IMR-90 (cell line): ENCODE measurements around the gene SLC35D1. TPM values are rescaled to one million over a fixed set of nuclear protein-coding genes. Genes with fewer than 3 reads are reported as not detected.

Experiments used
- ATAC-seq: fragments of 200-7000 bp; cut with Tn5 transposase; 2 replicates; pipeline ENCODE4 v1.9.1; 2020; ENCODE audit warnings: low read depth, mild to moderate bottlenecking, moderate library complexity
- BruUV-seq: library from RNA; stranded (reverse); fragments of 400-500 nt; replicated peaks from 2 replicates; lab custom pipeline; 2021; lab: Mats Ljungman, UMichigan
- CTCF ChIA-PET: fragments of 300-600 bp; formaldehyde crosslinking; extraction: SDS; loops from one replicate; lab custom pipeline; 2021; ENCODE audit warnings: antibody characterized with exemption; lab: Yijun Ruan, JAX
- POLR2A ChIA-PET: fragments of 300-600 bp; sonication (Branson Sonifier 250); formaldehyde crosslinking; loops from one replicate; lab custom pipeline; 2022; ENCODE audit warnings: antibody characterized with exemption; ENCODE audit not compliant: unreplicated experiment; lab: Charles Lee
- DNase-seq: peaks from one replicate; pipeline ENCODE4 v3.0.0; 2013
- H2AFZ ChIP-seq: replicated peaks from 2 replicates; pipeline ENCODE3; 2013; ENCODE audit warnings: low read length, mild to moderate bottlenecking; ENCODE audit not compliant: poor library complexity
- H2AK5ac ChIP-seq: 2 replicates; pipeline ENCODE4 v1.6.1; 2013; ENCODE audit warnings: low read depth, low read length, inconsistent platforms
- H2AK9ac ChIP-seq: replicated peaks from 2 replicates; pipeline ENCODE3; 2013; ENCODE audit warnings: mild to moderate bottlenecking, low read depth, low read length, moderate library complexity; ENCODE audit not compliant: poor library complexity
- H2BK120ac ChIP-seq: 2 replicates; pipeline ENCODE4 v1.6.1; 2013; ENCODE audit warnings: low read depth, low read length, inconsistent platforms
- H2BK15ac ChIP-seq: 3 replicates; pipeline ENCODE4 v1.6.1; 2013; ENCODE audit warnings: low read depth, low read length, inconsistent platforms
- H2BK20ac ChIP-seq: 2 replicates; pipeline ENCODE4 v1.6.1; 2013; ENCODE audit warnings: low read depth, mild to moderate bottlenecking, inconsistent platforms, low read length, moderate library complexity
- H2BK5ac ChIP-seq: 2 replicates; pipeline ENCODE4 v1.6.1; 2013; ENCODE audit warnings: mild to moderate bottlenecking, low read depth, low read length, inconsistent platforms; ENCODE audit not compliant: poor library complexity, severe bottlenecking
- H3K14ac ChIP-seq: replicated peaks from 2 replicates; pipeline ENCODE4 v1.6.1; 2013; ENCODE audit warnings: low read depth, low read length, inconsistent platforms
- H3K18ac ChIP-seq: 2 replicates; pipeline ENCODE4 v1.6.1; 2013; ENCODE audit warnings: low read depth, low read length, control low read depth
- H3K23ac ChIP-seq: 2 replicates; pipeline ENCODE4 v1.6.1; 2013; ENCODE audit warnings: low read depth, low read length, inconsistent platforms
- H3K27ac ChIP-seq: 2 replicates; pipeline ENCODE4 v1.5.1; 2013; ENCODE audit warnings: mild to moderate bottlenecking, control low read depth, low read length; ENCODE audit not compliant: insufficient read depth
- H3K27me3 ChIP-seq: 2 replicates; pipeline ENCODE4 v1.6.1; 2013; ENCODE audit warnings: low read length; ENCODE audit not compliant: control insufficient read depth, insufficient read depth
- H3K36me3 ChIP-seq: 2 replicates; pipeline ENCODE4 v1.6.1; 2013; ENCODE audit warnings: low read length, mixed read lengths; ENCODE audit not compliant: control insufficient read depth, insufficient read depth
- H3K4ac ChIP-seq: 2 replicates; pipeline ENCODE4 v1.6.1; 2013; ENCODE audit warnings: low read depth, low read length, inconsistent platforms
- H3K4me1 ChIP-seq: 2 replicates; pipeline ENCODE4 v1.6.1; 2013; ENCODE audit warnings: low read length, mixed read lengths; ENCODE audit not compliant: control insufficient read depth, insufficient read depth
- H3K4me2 ChIP-seq: 2 replicates; pipeline ENCODE4 v1.6.1; 2013; ENCODE audit warnings: low read depth, mild to moderate bottlenecking, control low read depth, low read length, moderate library complexity
- H3K4me3 ChIP-seq: 2 replicates; pipeline ENCODE4 v1.5.1; 2013; ENCODE audit warnings: low read depth, mild to moderate bottlenecking, control low read depth, low read length, moderate library complexity; ENCODE audit not compliant: insufficient read depth
- H3K56ac ChIP-seq: 2 replicates; pipeline ENCODE4 v1.6.1; 2013; ENCODE audit warnings: low read length, inconsistent platforms; ENCODE audit not compliant: insufficient read depth; ENCODE audit errors: extremely low read depth
- H3K79me1 ChIP-seq, 2 experiments: 2 replicates each; pipeline ENCODE4 v1.6.1; 2013; ENCODE audit warnings: low read length in 2 of 2, inconsistent platforms in 1 of 2, low read depth in 1 of 2
- H3K9ac ChIP-seq: 2 replicates; pipeline ENCODE4 v1.6.1; 2013; ENCODE audit warnings: low read depth, low read length, control low read depth
- H3K9me1 ChIP-seq: 2 replicates; pipeline ENCODE4 v1.6.1; 2013; ENCODE audit warnings: low read length, inconsistent platforms; ENCODE audit not compliant: insufficient read depth
- H3K9me3 ChIP-seq: 2 replicates; pipeline ENCODE4 v1.6.1; 2013; ENCODE audit warnings: low read length; ENCODE audit not compliant: control insufficient read depth, insufficient read depth
- H4K20me1 ChIP-seq: 2 replicates; pipeline ENCODE4 v1.6.1; 2013; ENCODE audit warnings: low read length, inconsistent platforms; ENCODE audit not compliant: insufficient read depth
- H4K5ac ChIP-seq: 2 replicates; pipeline ENCODE4 v1.6.1; 2013; ENCODE audit warnings: mild to moderate bottlenecking, low read depth, low read length, control low read depth
- H4K8ac ChIP-seq, 2 experiments: 2 replicates each; pipeline ENCODE4 v1.6.1; 2013; ENCODE audit warnings: low read depth in 2 of 2, low read length in 2 of 2, control low read depth in 1 of 2, inconsistent platforms in 1 of 2
- H4K91ac ChIP-seq: 2 replicates; pipeline ENCODE4 v1.6.1; 2013; ENCODE audit warnings: low read depth, low read length, inconsistent platforms; ENCODE audit not compliant: insufficient read depth
- BHLHE40 ChIP-seq: fragments of 150-350 bp; IDR thresholded peaks from 2 replicates; pipeline ENCODE4 v1.6.1; 2016; ENCODE audit warnings: mild to moderate bottlenecking, low read depth, low read length
- CEBPB ChIP-seq: IDR thresholded peaks from 2 replicates; pipeline ENCODE4 v1.6.1; 2012; ENCODE audit warnings: low read depth, low read length, improper control_type of control experiment
- CHD1 ChIP-seq: IDR thresholded peaks from 2 replicates; pipeline ENCODE4 v1.6.1; 2012; ENCODE audit warnings: low read depth, low read length, improper control_type of control experiment
- FOS ChIP-seq: fragments of 150-350 bp; IDR thresholded peaks from 2 replicates; pipeline ENCODE4 v1.6.1; 2016; ENCODE audit warnings: low read depth, low read length
- SMC3 ChIP-seq: fragments of 150-350 bp; IDR thresholded peaks from 2 replicates; pipeline ENCODE4 v1.6.1; 2016; ENCODE audit warnings: low read depth, mild to moderate bottlenecking, antibody characterized with exemption, low read length, moderate library complexity
- whole genome bisulfite sequencing, 2 experiments: methylation state at CpG; one replicate each; pipeline versions ENCODE4 v1.1.5 to v1.1.7; 2013; ENCODE audit warnings: missing lambda C conversion rate in 2 of 2; ENCODE audit not compliant: insufficient read length in 1 of 2; ENCODE audit errors: extremely low coverage in 2 of 2; 5-methylcytosine and 5-hydroxymethylcytosine counted together
- dilution Hi-C: fragments of 300-500 bp; cut with HindIII; formaldehyde crosslinking; loops from one replicate; pipeline ENCODE4 v1.14.3; 2018; ENCODE audit warnings: low sequenced_read_pairs; ENCODE audit not compliant: unreplicated experiment
- in situ Hi-C: fragments of 300-500 bp; cut with MboI; formaldehyde crosslinking; loops from 3 replicates; pipeline ENCODE4 v1.14.3; 2019; ENCODE audit warnings: low sequenced_read_pairs, inconsistent platforms, mixed read lengths
- intact Hi-C: fragments of 100-400 bp; cut with micrococcal nuclease; formaldehyde crosslinking; loops from 2 replicates; pipeline ENCODE4 v1.10.0; 2022
- polyA plus RNA-seq, 3 experiments: library from polyadenylated mRNA; depleted of rRNA; stranded (reverse); fragments of >200 nt; gene quantifications; 2 replicates each; pipeline ENCODE4 v1.2.3, GENCODE V29; 2012; ENCODE audit warnings: low replicate concordance in 1 of 3
- total RNA-seq: library from RNA; depleted of rRNA; stranded (reverse); fragments of >200 nt; gene quantifications from 2 replicates; pipeline ENCODE4 v1.2.3, GENCODE V29; 2012
- TF ChIP-seq, protein P1 (sequence below): conservative IDR thresholded peaks from 2 replicates; pipeline ENCODE4 v1.5.1; 2012; ENCODE audit warnings: mild to moderate bottlenecking, low read depth, low read length, improper control_type of control experiment

The SLC35D1 gene
- total and polyA plus RNA-seq, 2 of the 4 experiments (the other 2 are of a cell fraction) = 7.2 to 16.3 TPM

- Histone ChIP-seq H2BK5ac (no peak overlapping the region), H2AFZ (no peak overlapping the region), H3K79me1 (peaks cover 16% of the 10 kb centered on the region in 2 experiments), H3K14ac (no peak overlapping the region), H3K56ac (no peak overlapping the region), H3K9me3 (0 out of 2 replicates have a peak, but pooled peaks cover 2% of the 10 kb centered on the region), H4K20me1 (no peaks in the 10 kb centered on the region), H3K4ac (no peak overlapping the region), H3K27me3 (no peaks in the 10 kb centered on the region), H2AK5ac (no peak overlapping the region), H2BK15ac (no peak overlapping the region), H3K36me3 (peaks cover 14% of the 10 kb centered on the region), H3K18ac (no peak overlapping the region), H3K9me1 (peaks cover under 1% of the 10 kb centered on the region; the same call in 1 of the 2 replicates), H4K5ac (no peak overlapping the region), H3K23ac (no peak overlapping the region), H4K91ac (no peak overlapping the region), H3K9ac (no peak overlapping the region), H2BK120ac (no peak overlapping the region), H3K27ac (no peak overlapping the region), H2BK20ac (0 out of 2 replicates have a peak overlapping the region, but pooled peaks have one; percentile 3), H2AK9ac (no peak overlapping the region), H3K4me2 (no peak overlapping the region), H3K4me1 (peaks cover 3% of the 10 kb centered on the region), H4K8ac (no peak overlapping the region), H3K4me3 (no peak overlapping the region)
- CTCF ChIA-PET = interaction anchor here (1.0 kb wide), 1 partner anchor 135 kb away, joined by 6 read pairs; no protein-coding TSS in a partner anchor
- ATAC-seq = peak; percentile 88
- in situ Hi-C loops (no loop called here), intact Hi-C loops (no loop called here), dilution Hi-C loops (no loop called here)
- TF ChIP-seq, protein P1, sequence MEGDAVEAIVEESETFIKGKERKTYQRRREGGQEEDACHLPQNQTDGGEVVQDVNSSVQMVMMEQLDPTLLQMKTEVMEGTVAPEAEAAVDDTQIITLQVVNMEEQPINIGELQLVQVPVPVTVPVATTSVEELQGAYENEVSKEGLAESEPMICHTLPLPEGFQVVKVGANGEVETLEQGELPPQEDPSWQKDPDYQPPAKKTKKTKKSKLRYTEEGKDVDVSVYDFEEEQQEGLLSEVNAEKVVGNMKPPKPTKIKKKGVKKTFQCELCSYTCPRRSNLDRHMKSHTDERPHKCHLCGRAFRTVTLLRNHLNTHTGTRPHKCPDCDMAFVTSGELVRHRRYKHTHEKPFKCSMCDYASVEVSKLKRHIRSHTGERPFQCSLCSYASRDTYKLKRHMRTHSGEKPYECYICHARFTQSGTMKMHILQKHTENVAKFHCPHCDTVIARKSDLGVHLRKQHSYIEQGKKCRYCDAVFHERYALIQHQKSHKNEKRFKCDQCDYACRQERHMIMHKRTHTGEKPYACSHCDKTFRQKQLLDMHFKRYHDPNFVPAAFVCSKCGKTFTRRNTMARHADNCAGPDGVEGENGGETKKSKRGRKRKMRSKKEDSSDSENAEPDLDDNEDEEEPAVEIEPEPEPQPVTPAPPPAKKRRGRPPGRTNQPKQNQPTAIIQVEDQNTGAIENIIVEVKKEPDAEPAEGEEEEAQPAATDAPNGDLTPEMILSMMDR = no peak
- TF ChIP-seq FOS = peak; percentile 95
- TF ChIP-seq CHD1 = no peak
- no peak for TF ChIP-seq SMC3
- TF ChIP-seq BHLHE40 = peak; percentile 55; the same call in 1 of the 2 replicates
- peak; percentile 22; the same call in 1 of the 2 replicates for TF ChIP-seq CEBPB
- DNase-seq = peak; percentile 93
- no TSS peak for BruUV-seq
- POLR2A ChIA-PET = no interaction called here
- WGBS, 2 experiments = no CpG with 5 or more reads among the region's 2 CpGs
These were observed 40.4 kb downstream of the SLC35D1 start for GRCh38 chr1:67013573-67013972.
